ENCODE data around the gene PLSCR1. TPM values are rescaled to one million over a fixed set of nuclear protein-coding genes. Genes with fewer than 3 reads are reported as not detected.

PLSCR1 gene
- total RNA-seq, 1 donor from 2014 or later = 37.2 TPM

DNA sequence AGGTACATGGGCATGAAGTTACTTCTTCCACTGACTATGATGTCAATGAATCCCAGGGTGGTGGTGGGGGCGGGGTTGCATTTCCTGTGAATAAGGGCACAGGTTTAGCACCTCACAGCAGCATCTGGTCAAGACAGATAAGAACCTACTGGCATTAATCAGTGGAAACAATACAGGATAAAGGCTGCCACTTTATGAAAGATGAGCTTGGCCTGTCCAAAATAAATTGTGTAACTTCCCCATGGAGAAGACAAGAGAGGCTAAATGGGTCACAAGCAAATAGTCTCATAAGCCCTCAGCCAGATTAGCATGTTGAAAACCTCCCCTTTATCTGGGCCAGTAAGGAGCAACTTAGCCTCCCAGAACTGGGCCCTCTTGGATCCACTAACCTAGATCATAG, 47.7 kb downstream of the PLSCR1 start:
- no peaks in the 10 kb centered on the region for H3K4me1 Mint-ChIP-seq
- POLR2A ChIA-PET = no interaction called here
- intact Hi-C loops (cut with micrococcal nuclease) = no loop called here
- no peak for DNase-seq
- H3K4me3 Mint-ChIP-seq = no peak overlapping the region
- peaks cover 16% of the 10 kb centered on the region for H3K27me3 Mint-ChIP-seq
- H3K27ac Mint-ChIP-seq = no peak overlapping the region
- TF ChIP-seq, protein P1, sequence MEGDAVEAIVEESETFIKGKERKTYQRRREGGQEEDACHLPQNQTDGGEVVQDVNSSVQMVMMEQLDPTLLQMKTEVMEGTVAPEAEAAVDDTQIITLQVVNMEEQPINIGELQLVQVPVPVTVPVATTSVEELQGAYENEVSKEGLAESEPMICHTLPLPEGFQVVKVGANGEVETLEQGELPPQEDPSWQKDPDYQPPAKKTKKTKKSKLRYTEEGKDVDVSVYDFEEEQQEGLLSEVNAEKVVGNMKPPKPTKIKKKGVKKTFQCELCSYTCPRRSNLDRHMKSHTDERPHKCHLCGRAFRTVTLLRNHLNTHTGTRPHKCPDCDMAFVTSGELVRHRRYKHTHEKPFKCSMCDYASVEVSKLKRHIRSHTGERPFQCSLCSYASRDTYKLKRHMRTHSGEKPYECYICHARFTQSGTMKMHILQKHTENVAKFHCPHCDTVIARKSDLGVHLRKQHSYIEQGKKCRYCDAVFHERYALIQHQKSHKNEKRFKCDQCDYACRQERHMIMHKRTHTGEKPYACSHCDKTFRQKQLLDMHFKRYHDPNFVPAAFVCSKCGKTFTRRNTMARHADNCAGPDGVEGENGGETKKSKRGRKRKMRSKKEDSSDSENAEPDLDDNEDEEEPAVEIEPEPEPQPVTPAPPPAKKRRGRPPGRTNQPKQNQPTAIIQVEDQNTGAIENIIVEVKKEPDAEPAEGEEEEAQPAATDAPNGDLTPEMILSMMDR (IDR thresholded peaks at IDR 0.05) = no peak
- ATAC-seq (ENCODE audit: low read depth) = no peak
- CTCF ChIA-PET = no interaction called here
- H3K36me3 Mint-ChIP-seq (ENCODE audit: low read depth) = no peaks in the 10 kb centered on the region
- H3K9me3 Mint-ChIP-seq = peaks cover 1% of the 10 kb centered on the region

DNA sequence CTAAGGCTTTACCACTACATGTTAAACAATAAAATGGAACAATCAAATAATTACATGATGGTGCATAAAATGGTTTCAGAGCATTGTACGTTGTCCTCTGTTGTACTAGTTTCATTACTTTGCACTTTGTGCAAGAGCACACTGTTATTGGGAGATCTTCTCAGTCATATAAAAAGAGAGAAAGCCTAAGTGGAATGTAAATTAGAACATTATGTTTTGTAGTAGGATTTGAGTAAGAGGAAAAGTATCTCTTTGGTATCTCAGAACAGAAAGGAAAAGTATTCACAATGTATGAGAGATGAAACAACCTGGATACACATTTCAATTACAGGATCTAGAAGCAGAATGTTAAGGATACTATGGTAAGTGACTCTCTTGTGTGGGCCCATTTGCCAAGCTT, 48.2 kb downstream of the PLSCR1 start:
- CTCF ChIA-PET = no interaction called here
- H3K36me3 Mint-ChIP-seq (ENCODE audit: low read depth) = no peaks in the 10 kb centered on the region
- POLR2A ChIA-PET = no interaction called here
- ATAC-seq (ENCODE audit: low read depth) = no peak
- no peak overlapping the region for H3K4me3 Mint-ChIP-seq
- intact Hi-C loops (cut with micrococcal nuclease) = no loop called here
- no peak for DNase-seq
- no peaks in the 10 kb centered on the region for H3K4me1 Mint-ChIP-seq
- H3K27me3 Mint-ChIP-seq = peaks cover 16% of the 10 kb centered on the region
- peaks cover 2% of the 10 kb centered on the region for H3K9me3 Mint-ChIP-seq
- no peak overlapping the region for H3K27ac Mint-ChIP-seq
- TF ChIP-seq, protein P1 (IDR thresholded peaks at IDR 0.05) = no peak

DNA sequence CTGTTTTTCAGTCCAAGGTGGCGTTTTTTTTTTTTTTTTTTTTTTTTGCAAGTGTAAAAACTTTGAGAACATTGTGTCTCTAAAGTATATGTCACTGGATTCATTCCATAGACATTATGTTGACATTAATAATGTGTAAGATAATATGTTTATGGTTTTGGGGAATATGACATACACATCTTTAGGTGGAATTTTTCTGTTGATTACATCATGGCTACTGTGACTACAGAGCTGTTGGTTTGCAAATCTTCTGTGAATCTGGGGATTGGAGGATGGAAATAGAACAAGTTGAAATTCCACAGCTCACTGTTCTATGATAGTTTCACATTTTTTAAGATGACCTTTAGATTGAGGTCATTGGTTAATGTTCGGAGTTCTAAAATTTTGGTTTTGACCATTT, 50.6 kb downstream of the PLSCR1 start:
- TF ChIP-seq, protein P1 (IDR thresholded peaks at IDR 0.05) = no peak
- ATAC-seq (ENCODE audit: low read depth) (no peak), DNase-seq (no peak)
- no peaks in the 10 kb centered on the region for H3K36me3 Mint-ChIP-seq (ENCODE audit: low read depth)
- intact Hi-C loops (cut with micrococcal nuclease) = no loop called here
- ChIA-PET CTCF (no interaction called here), POLR2A (no interaction called here)
- no peak overlapping the region for H3K4me3 Mint-ChIP-seq
- no peaks in the 10 kb centered on the region for H3K4me1 Mint-ChIP-seq
- H3K27ac Mint-ChIP-seq = no peak overlapping the region
- H3K27me3 Mint-ChIP-seq = peaks cover 18% of the 10 kb centered on the region
- peaks cover 11% of the 10 kb centered on the region for H3K9me3 Mint-ChIP-seq

DNA sequence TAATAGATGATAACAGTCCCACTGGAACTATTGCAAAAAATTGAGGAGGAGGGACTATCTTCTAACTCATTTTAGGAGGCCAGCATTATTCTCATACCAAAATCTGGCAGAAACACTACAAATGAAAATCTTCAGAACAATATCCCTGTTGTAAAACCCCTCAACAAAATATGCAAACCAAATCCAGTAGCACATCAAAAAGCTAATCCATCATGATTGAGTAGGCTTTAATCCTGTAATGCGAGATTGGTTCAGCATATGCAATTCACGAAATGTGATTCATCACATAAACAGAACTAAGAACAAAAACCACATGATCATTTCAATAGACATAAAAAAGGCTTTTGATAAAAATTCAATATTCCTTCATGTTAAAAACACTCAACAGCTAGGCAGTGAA, 51.2 kb downstream of the PLSCR1 start:
- Mint-ChIP-seq H3K36me3 (ENCODE audit: low read depth) (no peaks in the 10 kb centered on the region), H3K27me3 (peaks cover 18% of the 10 kb centered on the region), H3K27ac (no peak overlapping the region), H3K4me3 (no peak overlapping the region), H3K4me1 (no peaks in the 10 kb centered on the region), H3K9me3 (peaks cover 12% of the 10 kb centered on the region)
- ATAC-seq (ENCODE audit: low read depth) (no peak), DNase-seq (no peak)
- TF ChIP-seq, protein P1 (IDR thresholded peaks at IDR 0.05) = no peak
- intact Hi-C loops (cut with micrococcal nuclease) = no loop called here
- POLR2A ChIA-PET = no interaction called here
- CTCF ChIA-PET = no interaction called here

DNA sequence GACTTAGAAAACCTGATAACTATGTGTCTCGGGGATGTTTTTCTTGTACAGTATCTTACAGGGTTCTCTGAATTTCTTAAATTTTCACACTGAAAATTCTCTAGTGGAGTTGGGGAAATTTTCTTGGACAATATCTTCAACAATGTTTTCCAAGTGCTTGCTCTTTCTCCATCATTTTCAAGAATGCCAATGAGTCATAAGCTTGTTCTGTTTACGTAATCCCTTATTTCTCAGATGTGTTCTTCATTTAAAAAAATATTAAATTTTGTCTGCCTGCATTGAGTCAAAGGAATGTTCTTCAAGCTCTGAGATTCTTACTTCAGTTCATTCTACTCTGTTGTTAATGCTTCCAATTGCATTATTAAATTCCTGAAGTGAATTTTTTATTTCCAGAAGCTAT, 53.1 kb downstream of the PLSCR1 start:
- TF ChIP-seq, protein P1 (IDR thresholded peaks at IDR 0.05) = no peak
- ChIA-PET POLR2A (no interaction called here), CTCF (no interaction called here)
- no peak for DNase-seq
- intact Hi-C loops (cut with micrococcal nuclease) = no loop called here
- no peak overlapping the region for H3K4me3 Mint-ChIP-seq
- peaks cover 12% of the 10 kb centered on the region for H3K9me3 Mint-ChIP-seq
- no peaks in the 10 kb centered on the region for H3K36me3 Mint-ChIP-seq (ENCODE audit: low read depth)
- no peaks in the 10 kb centered on the region for H3K4me1 Mint-ChIP-seq
- H3K27ac Mint-ChIP-seq = no peak overlapping the region
- peaks cover 16% of the 10 kb centered on the region for H3K27me3 Mint-ChIP-seq
- ATAC-seq (ENCODE audit: low read depth) = no peak
